Chondrocyte (in vitro differentiated cells): ENCODE measurements around the gene HACD2. TPM values are rescaled to one million over a fixed set of nuclear protein-coding genes. Genes with fewer than 3 reads are reported as not detected.

Experiments used
- DNase-seq: peaks from one replicate; pipeline ENCODE4 v3.0.0; 2021; ENCODE audit warnings: mixed read lengths, low spot score
- H3K27ac Mint-ChIP-seq: one replicate; pipeline ENCODE4 v1.8.0; 2021; ENCODE audit warnings: mild to moderate bottlenecking, moderate library complexity, mixed read lengths; ENCODE audit not compliant: unreplicated experiment
- H3K27me3 Mint-ChIP-seq: 2 replicates; pipeline ENCODE4 v1.8.0; 2021; ENCODE audit warnings: low read depth, mixed read lengths
- H3K36me3 Mint-ChIP-seq: 2 replicates; pipeline ENCODE4 v1.8.0; 2021; ENCODE audit warnings: low read depth, mixed read lengths
- H3K4me1 Mint-ChIP-seq: 2 replicates; pipeline ENCODE4 v1.8.0; 2021; ENCODE audit warnings: low read depth, mild to moderate bottlenecking, mixed read lengths
- H3K4me3 Mint-ChIP-seq: one replicate; pipeline ENCODE4 v1.8.0; 2021; ENCODE audit warnings: mild to moderate bottlenecking, moderate library complexity, mixed read lengths; ENCODE audit not compliant: unreplicated experiment
- H3K9me3 Mint-ChIP-seq: 2 replicates; pipeline ENCODE4 v1.8.0; 2021; ENCODE audit warnings: low read depth, mixed read lengths
- CTCF ChIP-seq: fragments of 200-600 bp; sonication (generic); IDR thresholded peaks from 2 replicates; pipeline ENCODE4 v1.5.0; 2021; ENCODE audit warnings: antibody characterized with exemption, mild to moderate bottlenecking, moderate library complexity
- total RNA-seq: library from RNA; stranded (reverse); gene quantifications from 3 replicates; pipeline ENCODE4 v1.2.1, GENCODE V29; 2021

Gene HACD2
- total RNA-seq, 1 donor from 2014 or later: 79.0 TPM

- Mint-ChIP-seq H3K4me3 (no peak overlapping the region), H3K27ac (no peak overlapping the region), H3K27me3 (no peaks in the 10 kb centered on the region), H3K4me1 (peaks cover 41% of the 10 kb centered on the region), H3K9me3 (no peaks in the 10 kb centered on the region), H3K36me3 (peaks cover 60% of the 10 kb centered on the region)
- no peak for DNase-seq
- no peak for TF ChIP-seq CTCF
These were observed 44.8 kb upstream of the HACD2 start for GRCh38 chr3:123629747-123630047.

- no peaks in the 10 kb centered on the region for H3K9me3 Mint-ChIP-seq
- peaks cover 41% of the 10 kb centered on the region for H3K4me1 Mint-ChIP-seq
- TF ChIP-seq CTCF: no peak
These were observed 44.3 kb upstream of the HACD2 start for GRCh38 chr3:123628996-123629746.

GRCh38 chr3:123627673-123628670, 43.1 kb upstream of the HACD2 start:
- Mint-ChIP-seq H3K4me1 (peaks cover 40% of the 10 kb centered on the region), H3K4me3 (no peak overlapping the region), H3K27me3 (no peaks in the 10 kb centered on the region), H3K36me3 (peaks cover 57% of the 10 kb centered on the region), H3K27ac (peak overlapping the region; percentile 5), H3K9me3 (no peaks in the 10 kb centered on the region)
- DNase-seq: no peak
- no peak for TF ChIP-seq CTCF

More at GRCh38 chr3:123628996-123629746, 44.3 kb upstream of the HACD2 start:
- Mint-ChIP-seq H3K27ac (no peak overlapping the region), H3K27me3 (no peaks in the 10 kb centered on the region), H3K36me3 (peaks cover 63% of the 10 kb centered on the region), H3K4me3 (no peak overlapping the region)
- DNase-seq: no peak

GRCh38 chr3:123626881-123627280, 42.0 kb upstream of the HACD2 start:
- H3K36me3 Mint-ChIP-seq: peaks cover 62% of the 10 kb centered on the region

More at GRCh38 chr3:123626881-123627280, 42.0 kb upstream of the HACD2 start:
- H3K4me1 Mint-ChIP-seq: peaks cover 39% of the 10 kb centered on the region
- H3K9me3 Mint-ChIP-seq: no peaks in the 10 kb centered on the region
- no peak for DNase-seq
- TF ChIP-seq CTCF: no peak
- H3K27ac Mint-ChIP-seq: no peak overlapping the region
- no peak overlapping the region for H3K4me3 Mint-ChIP-seq
- H3K27me3 Mint-ChIP-seq: no peaks in the 10 kb centered on the region
